ENCODE data around the gene TOMM34.

GRCh38 chr20:44948513-44948912, 11.7 kb downstream of the TOMM34 start:
- TF ChIP-seq CTCF (IDR thresholded peaks at IDR 0.05) (no peak), POLR2A (IDR thresholded peaks at IDR 0.05) (no peak)

Measured in uterus (tissue), 2 donors.